SK-N-SH (cell line): ENCODE data around the gene VWA3B.

Experiments
- CTCF ChIP-seq: fragments of 200-600 bp; sonication (generic); IDR thresholded peaks from 2 replicates; pipeline ENCODE4 v1.6.1; 2017; ENCODE audit warnings: antibody characterized with exemption, mild to moderate bottlenecking, moderate library complexity
- NFIC ChIP-seq: IDR thresholded peaks from 2 replicates; pipeline ENCODE4 v1.4.0; 2012; ENCODE audit warnings: borderline replicate concordance
- PBX3 ChIP-seq: IDR thresholded peaks from 2 replicates; pipeline ENCODE4; 2012
- POLR2AphosphoS5 ChIP-seq: IDR thresholded peaks from 2 replicates; pipeline ENCODE4 v1.6.1; 2012; ENCODE audit warnings: low read depth, low read length

- TF ChIP-seq CTCF (no peak), NFIC (no peak), PBX3 (no peak), POLR2AphosphoS5 (no peak)
These were observed 6.2 kb downstream of the VWA3B start for GRCh38 chr2:98093146-98093545.
